Thoracic aorta (tissue), 2 donors: ENCODE measurements around the gene MYMK. TPM values are rescaled to one million over a fixed set of nuclear protein-coding genes. Genes with fewer than 3 reads are reported as not detected.
A peak's percentile ranks its signal among the peaks of the same experiment; 100 is the strongest.

Experiments used
- ATAC-seq: fragments of 150-250 bp; one replicate; pipeline ENCODE4 v1.8.0; 2017; ENCODE audit warnings: low read depth; ENCODE audit not compliant: insufficient number of reproducible peaks, low FRiP score
- DNase-seq: peaks from one replicate; pipeline ENCODE4 v3.0.0-alpha.2; 2020; ENCODE audit warnings: low spot score
- H3K27ac ChIP-seq, 2 donors: fragments of 200-600 bp; sonication (generic); 1 replicate in 1 of 2; 2 replicates in 1 of 2; pipeline ENCODE4 v1.5.1; 2016; ENCODE audit warnings: mild to moderate bottlenecking in 2 of 2, moderate library complexity in 2 of 2
- H3K27me3 ChIP-seq: fragments of 200-600 bp; sonication (generic); replicated peaks from 2 replicates; pipeline ENCODE4 v1.6.0; 2016; ENCODE audit warnings: mild to moderate bottlenecking; ENCODE audit not compliant: insufficient read depth
- H3K36me3 ChIP-seq: fragments of 200-600 bp; sonication (generic); one replicate; pipeline ENCODE4 v1.5.1; 2016
- H3K4me1 ChIP-seq, 2 donors: fragments of 200-600 bp; sonication (generic); 1 replicate in 1 of 2; 2 replicates in 1 of 2; pipeline versions ENCODE4 v1.5.1 to v1.6.0; 2016; ENCODE audit warnings: low read depth in 2 of 2, mild to moderate bottlenecking in 1 of 2; ENCODE audit not compliant: control insufficient read depth in 1 of 2
- H3K4me3 ChIP-seq: fragments of 200-600 bp; sonication (generic); 2 replicates; pipeline ENCODE4 v1.5.1; 2016; ENCODE audit warnings: mild to moderate bottlenecking
- H3K9me3 ChIP-seq: fragments of 200-600 bp; sonication (generic); 2 replicates; pipeline ENCODE4 v1.5.1; 2016
- CTCF ChIP-seq: fragments of 200-600 bp; sonication (generic); IDR thresholded peaks from one replicate; pipeline ENCODE4 v1.5.1; 2019; ENCODE audit warnings: antibody characterized with exemption
- total RNA-seq, 2 donors: library from RNA; depleted of rRNA; stranded (reverse); fragments of >200 nt; gene quantifications; one replicate each; pipeline versions ENCODE4 v1.1.0 to v1.2.3, GENCODE V29; 2016

MYMK gene
- total RNA-seq, 2 donors from 2014 or later = not detected

- peaks cover 10 to 52% of the 10 kb centered on the region in 2 donors for H3K4me1 ChIP-seq
- TF ChIP-seq CTCF = no peak
- H3K4me3 ChIP-seq = no peak overlapping the region
- H3K27ac ChIP-seq = no peak overlapping the region
- DNase-seq = no peak
- no peaks in the 10 kb centered on the region for H3K9me3 ChIP-seq
- H3K36me3 ChIP-seq = no peaks in the 10 kb centered on the region
- no peak for ATAC-seq
- no peaks in the 10 kb centered on the region for H3K27me3 ChIP-seq
Observed at GRCh38 chr9:133561976-133562554, 37.3 kb upstream of the MYMK start.

GRCh38 chr9:133560944-133561343 is 36.2 kb upstream of the MYMK start:
- Histone ChIP-seq H3K27me3 (no peaks in the 10 kb centered on the region), H3K36me3 (no peaks in the 10 kb centered on the region), H3K4me3 (no peak overlapping the region), H3K9me3 (no peaks in the 10 kb centered on the region), H3K4me1 (peaks cover 10 to 49% of the 10 kb centered on the region in 2 donors), H3K27ac (no peak overlapping the region)
- DNase-seq = no peak
- TF ChIP-seq CTCF = no peak
- no peak for ATAC-seq

GRCh38 chr9:133560311-133560710 is 35.6 kb upstream of the MYMK start:
- no peaks in the 10 kb centered on the region for H3K27me3 ChIP-seq
- H3K36me3 ChIP-seq = no peaks in the 10 kb centered on the region
- no peak for TF ChIP-seq CTCF
- H3K27ac ChIP-seq = no peak overlapping the region
- no peak overlapping the region for H3K4me3 ChIP-seq
- peaks cover 10 to 43% of the 10 kb centered on the region in 2 donors for H3K4me1 ChIP-seq
- H3K9me3 ChIP-seq = no peaks in the 10 kb centered on the region
- ATAC-seq = no peak
- no peak for DNase-seq

GRCh38 chr9:133558191-133559126 is 33.7 kb upstream of the MYMK start:
- ATAC-seq (no peak), DNase-seq (peak; percentile 31)
- H3K27me3 ChIP-seq = no peaks in the 10 kb centered on the region
- no peaks in the 10 kb centered on the region for H3K36me3 ChIP-seq
- peak overlapping the region; percentile 35 for H3K4me3 ChIP-seq
- no peak for TF ChIP-seq CTCF
- peak overlapping the region in 1 of 2 donors; percentile 4 for H3K27ac ChIP-seq
- H3K4me1 ChIP-seq = peaks cover 10 to 35% of the 10 kb centered on the region in 2 donors
- H3K9me3 ChIP-seq = no peaks in the 10 kb centered on the region

- H3K4me3 ChIP-seq = no peak overlapping the region
- ATAC-seq (no peak), DNase-seq (no peak)
- TF ChIP-seq CTCF = no peak
- H3K27ac ChIP-seq = no peak overlapping the region
- no peaks in the 10 kb centered on the region for H3K36me3 ChIP-seq
- peaks cover 10 to 28% of the 10 kb centered on the region in 2 donors for H3K4me1 ChIP-seq
- no peaks in the 10 kb centered on the region for H3K27me3 ChIP-seq
- no peaks in the 10 kb centered on the region for H3K9me3 ChIP-seq
Observed at GRCh38 chr9:133557581-133557980, 32.8 kb upstream of the MYMK start.
